ENCODE results near the gene COBL. TPM values are rescaled to one million over a fixed set of nuclear protein-coding genes. Genes with fewer than 3 reads are reported as not detected.

The COBL gene
- total and polyA plus RNA-seq, 2 of the 4 experiments (the other 2 are of a cell fraction), result under 0.01 TPM; not detected in 1

GRCh38 chr7:51080216-51080615 is 236.4 kb downstream of the COBL start:
- H3K4ac ChIP-seq (ENCODE audit: low read depth, low read length), result no peak overlapping the region
- no peak overlapping the region for H3K27ac ChIP-seq (ENCODE audit: insufficient read depth, low read length)
- no peaks in the 10 kb centered on the region for H3K79me1 ChIP-seq (ENCODE audit: low read depth in 1 of 2, low read length in 2 of 2)
- no peak overlapping the region for H4K8ac ChIP-seq (ENCODE audit: low read depth in 2 of 2, low read length in 2 of 2)
- H2BK120ac ChIP-seq (ENCODE audit: low read depth, low read length), result no peak overlapping the region
- no peak overlapping the region for H2BK5ac ChIP-seq (ENCODE audit: low read depth, low read length, poor library complexity, severe bottlenecking)
- H3K9me1 ChIP-seq (ENCODE audit: insufficient read depth, low read length), result no peaks in the 10 kb centered on the region
- no peak overlapping the region for H3K23ac ChIP-seq (ENCODE audit: low read depth, low read length)
- no peak overlapping the region for H4K5ac ChIP-seq (ENCODE audit: low read depth, low read length)
- H4K20me1 ChIP-seq (ENCODE audit: insufficient read depth, low read length), result no peaks in the 10 kb centered on the region
- no peak overlapping the region for H4K91ac ChIP-seq (ENCODE audit: insufficient read depth, low read depth, low read length)
- H2AFZ ChIP-seq (replicated peaks; ENCODE audit: low read length, poor library complexity), result no peak overlapping the region
- no peak overlapping the region for H2AK5ac ChIP-seq (ENCODE audit: low read depth, low read length)
- ATAC-seq (ENCODE audit: low read depth), result no peak
- H2AK9ac ChIP-seq (replicated peaks; ENCODE audit: low read depth, low read length, poor library complexity), result no peak overlapping the region
- dilution Hi-C loops (cut with HindIII; ENCODE audit: low sequenced_read_pairs, unreplicated experiment) (no loop called here), in situ Hi-C loops (cut with MboI; ENCODE audit: low sequenced_read_pairs) (no loop called here), intact Hi-C loops (cut with micrococcal nuclease) (no loop called here)
- TF ChIP-seq POLR2A (IDR thresholded peaks at IDR 0.05; ENCODE audit: low read depth, low read length) (no peak), MXI1 (IDR thresholded peaks at IDR 0.05; ENCODE audit: borderline replicate concordance, low read depth, low read length) (no peak), RFX5 (IDR thresholded peaks at IDR 0.05; ENCODE audit: low read depth, low read length) (no peak), MAZ (IDR thresholded peaks at IDR 0.05; ENCODE audit: borderline replicate concordance, low read depth, low read length) (no peak), ELK1 (IDR thresholded peaks at IDR 0.05; ENCODE audit: borderline replicate concordance, low read depth, low read length) (no peak), CEBPB (IDR thresholded peaks at IDR 0.05; ENCODE audit: low read depth, low read length) (no peak), NFE2L2 (IDR thresholded peaks at IDR 0.05; ENCODE audit: low read depth, low read length) (no peak), FOS (IDR thresholded peaks at IDR 0.05; ENCODE audit: low read depth, low read length) (no peak), CHD1 (IDR thresholded peaks at IDR 0.05; ENCODE audit: low read depth, low read length) (no peak), BHLHE40 (IDR thresholded peaks at IDR 0.05; ENCODE audit: low read depth, low read length) (no peak), RAD21 (IDR thresholded peaks at IDR 0.05; ENCODE audit: low read length) (no peak), SMC3 (IDR thresholded peaks at IDR 0.05; ENCODE audit: low read depth, low read length) (no peak)
- TF ChIP-seq, protein P1, sequence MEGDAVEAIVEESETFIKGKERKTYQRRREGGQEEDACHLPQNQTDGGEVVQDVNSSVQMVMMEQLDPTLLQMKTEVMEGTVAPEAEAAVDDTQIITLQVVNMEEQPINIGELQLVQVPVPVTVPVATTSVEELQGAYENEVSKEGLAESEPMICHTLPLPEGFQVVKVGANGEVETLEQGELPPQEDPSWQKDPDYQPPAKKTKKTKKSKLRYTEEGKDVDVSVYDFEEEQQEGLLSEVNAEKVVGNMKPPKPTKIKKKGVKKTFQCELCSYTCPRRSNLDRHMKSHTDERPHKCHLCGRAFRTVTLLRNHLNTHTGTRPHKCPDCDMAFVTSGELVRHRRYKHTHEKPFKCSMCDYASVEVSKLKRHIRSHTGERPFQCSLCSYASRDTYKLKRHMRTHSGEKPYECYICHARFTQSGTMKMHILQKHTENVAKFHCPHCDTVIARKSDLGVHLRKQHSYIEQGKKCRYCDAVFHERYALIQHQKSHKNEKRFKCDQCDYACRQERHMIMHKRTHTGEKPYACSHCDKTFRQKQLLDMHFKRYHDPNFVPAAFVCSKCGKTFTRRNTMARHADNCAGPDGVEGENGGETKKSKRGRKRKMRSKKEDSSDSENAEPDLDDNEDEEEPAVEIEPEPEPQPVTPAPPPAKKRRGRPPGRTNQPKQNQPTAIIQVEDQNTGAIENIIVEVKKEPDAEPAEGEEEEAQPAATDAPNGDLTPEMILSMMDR (conservative IDR thresholded peaks at IDR 0.05; ENCODE audit: low read depth, low read length), result no peak
- TF ChIP-seq, protein P2, sequence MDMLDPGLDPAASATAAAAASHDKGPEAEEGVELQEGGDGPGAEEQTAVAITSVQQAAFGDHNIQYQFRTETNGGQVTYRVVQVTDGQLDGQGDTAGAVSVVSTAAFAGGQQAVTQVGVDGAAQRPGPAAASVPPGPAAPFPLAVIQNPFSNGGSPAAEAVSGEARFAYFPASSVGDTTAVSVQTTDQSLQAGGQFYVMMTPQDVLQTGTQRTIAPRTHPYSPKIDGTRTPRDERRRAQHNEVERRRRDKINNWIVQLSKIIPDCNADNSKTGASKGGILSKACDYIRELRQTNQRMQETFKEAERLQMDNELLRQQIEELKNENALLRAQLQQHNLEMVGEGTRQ (IDR thresholded peaks at IDR 0.05; ENCODE audit: low read depth, low read length), result no peak
- H3K36me3 ChIP-seq (ENCODE audit: control insufficient read depth, insufficient read depth, low read length), result no peaks in the 10 kb centered on the region
- CTCF ChIA-PET, result no interaction called here
- H2BK15ac ChIP-seq (ENCODE audit: low read depth, low read length), result no peak overlapping the region
- no peak overlapping the region for H3K56ac ChIP-seq (ENCODE audit: extremely low read depth, insufficient read depth, low read length)
- H2BK20ac ChIP-seq (ENCODE audit: low read depth, low read length), result no peak overlapping the region
- H3K27me3 ChIP-seq (ENCODE audit: control insufficient read depth, insufficient read depth, low read length), result peaks cover 23% of the 10 kb centered on the region
- H3K9ac ChIP-seq (ENCODE audit: low read depth, low read length), result no peak overlapping the region
- no peak overlapping the region for H3K18ac ChIP-seq (ENCODE audit: low read depth, low read length)
- H3K9me3 ChIP-seq (ENCODE audit: control insufficient read depth, insufficient read depth, low read length), result no peaks in the 10 kb centered on the region
- no peak overlapping the region for H3K14ac ChIP-seq (replicated peaks; ENCODE audit: low read depth, low read length)
- no TSS peak for BruUV-seq (replicated peaks)
- H3K4me2 ChIP-seq (ENCODE audit: low read depth, low read length), result no peak overlapping the region
- 88% methylated on average over 3 of the region's 6 CpGs; no CpG with 5 or more reads in 1 of the 2 experiments for WGBS, 2 experiments (ENCODE audit: extremely low coverage in 2 of 2, insufficient read length in 1 of 2)
- POLR2A ChIA-PET (ENCODE audit: unreplicated experiment), result no interaction called here
- H3K4me3 ChIP-seq (ENCODE audit: insufficient read depth, low read depth, low read length), result no peak overlapping the region
- H3K4me1 ChIP-seq (ENCODE audit: control insufficient read depth, insufficient read depth, low read length), result no peaks in the 10 kb centered on the region
- DNase-seq, result no peak

Data from IMR-90 (cell line).